ENCODE data around the gene BHMT2.

BHMT2 gene

GRCh38 chr5:79062436-79062835 lies 7.1 kb upstream of the BHMT2 start:
- DNase-seq (ENCODE audit: low read depth in 2 of 2) = no peak

GRCh38 chr5:79070350-79070667 lies 742 bp downstream of the BHMT2 start:
- no peak for DNase-seq (ENCODE audit: low read depth in 2 of 2)

- DNase-seq (ENCODE audit: low read depth in 2 of 2) = no peak
These were observed 5.1 kb downstream of the BHMT2 start for GRCh38 chr5:79074641-79075040.

GRCh38 chr5:79075646-79076426 lies 6.3 kb downstream of the BHMT2 start:
- DNase-seq (ENCODE audit: low read depth in 2 of 2) = no peak

- DNase-seq (ENCODE audit: low read depth in 2 of 2) = no peak
These were observed 7.3 kb downstream of the BHMT2 start for GRCh38 chr5:79076819-79077218.

GRCh38 chr5:79077680-79078365 lies 8.3 kb downstream of the BHMT2 start:
- no peak for DNase-seq (ENCODE audit: low read depth in 2 of 2)

- no peak for DNase-seq (ENCODE audit: low read depth in 2 of 2)
These were observed 11.2 kb downstream of the BHMT2 start for GRCh38 chr5:79080804-79081203.

GRCh38 chr5:79081779-79082178 lies 12.2 kb downstream of the BHMT2 start:
- no peak for DNase-seq (ENCODE audit: low read depth in 2 of 2)

- DNase-seq (ENCODE audit: low read depth in 2 of 2) = no peak
These were observed 16.5 kb downstream of the BHMT2 start for GRCh38 chr5:79086116-79086515.

GRCh38 chr5:79088507-79088906 lies 18.9 kb downstream of the BHMT2 start:
- no peak for DNase-seq (ENCODE audit: low read depth in 2 of 2)

GRCh38 chr5:79091064-79091463 lies 21.5 kb downstream of the BHMT2 start:
- no peak for DNase-seq (ENCODE audit: low read depth in 2 of 2)

- DNase-seq (ENCODE audit: low read depth in 2 of 2) = no peak
These were observed 24.2 kb downstream of the BHMT2 start for GRCh38 chr5:79093762-79094161.

GRCh38 chr5:79105868-79106267 lies 36.3 kb downstream of the BHMT2 start:
- no peak for DNase-seq (ENCODE audit: low read depth in 2 of 2)

GRCh38 chr5:79107020-79107796 lies 37.6 kb downstream of the BHMT2 start:
- no peak for DNase-seq (ENCODE audit: low read depth in 2 of 2)

GRCh38 chr5:79108086-79108485 lies 38.5 kb downstream of the BHMT2 start:
- DNase-seq (ENCODE audit: low read depth in 2 of 2) = no peak

GRCh38 chr5:79108792-79109191 lies 39.2 kb downstream of the BHMT2 start:
- DNase-seq (ENCODE audit: low read depth in 2 of 2) = no peak

GRCh38 chr5:79109527-79110492 lies 40.2 kb downstream of the BHMT2 start:
- peak in 1 of 2 donors; percentile 13 for DNase-seq (ENCODE audit: low read depth in 2 of 2)

GRCh38 chr5:79111387-79111959 lies 41.9 kb downstream of the BHMT2 start, which contains the start of gene BHMT:
Gene BHMT, plus strand, starts transcription at chr5:79111809. Its CDS starts 77 bp downstream, at chr5:79111886.
- no peak for DNase-seq (ENCODE audit: low read depth in 2 of 2)

- no peak for DNase-seq (ENCODE audit: low read depth in 2 of 2)
These were observed 42.6 kb downstream of the BHMT2 start for GRCh38 chr5:79111960-79112702.

GRCh38 chr5:79112703-79113058 lies 43.1 kb downstream of the BHMT2 start:
- no peak for DNase-seq (ENCODE audit: low read depth in 2 of 2)
